ENCODE data around the gene ENTR1. TPM values are rescaled to one million over a fixed set of nuclear protein-coding genes. Genes with fewer than 3 reads are reported as not detected.

ENTR1 gene
- total RNA-seq, 1 donor from 2014 or later: 60.4 TPM

DNA sequence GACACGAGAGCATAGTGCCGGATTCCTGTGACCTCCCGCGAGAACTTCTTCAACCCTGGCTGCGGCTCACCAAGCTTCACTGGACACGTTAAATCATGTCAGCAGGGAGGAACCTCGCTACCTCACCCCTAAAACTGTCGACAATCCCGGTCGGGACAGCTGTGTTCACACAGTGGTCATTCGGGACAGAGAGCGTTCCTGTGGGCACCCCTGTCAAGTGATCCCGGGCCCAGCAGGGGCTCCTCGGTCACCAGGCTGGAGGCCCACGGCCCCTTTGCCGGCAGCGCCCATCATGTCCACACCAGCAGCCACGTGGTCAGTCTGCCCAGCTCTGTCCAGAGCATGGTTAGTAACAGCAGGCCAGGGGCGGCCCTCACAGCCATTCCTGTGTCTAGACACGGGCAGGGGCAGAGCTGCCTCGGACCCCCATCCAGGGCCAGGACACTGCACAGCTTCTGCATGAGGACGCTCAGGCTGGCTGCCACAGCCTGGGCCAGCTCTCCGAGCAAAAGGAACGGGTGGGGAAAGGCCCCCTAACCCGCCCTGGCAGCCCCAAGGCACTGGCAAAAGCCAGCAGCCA lies 25.7 kb upstream of the ENTR1 start:
- Histone ChIP-seq H3K4me1 (peaks cover 32% of the 10 kb centered on the region), H3K27me3 (no peaks in the 10 kb centered on the region), H3K36me3 (peaks cover 0 to 26% of the 10 kb centered on the region in 2 donors), H3K9me3 (no peaks in the 10 kb centered on the region), H3K27ac (no peak overlapping the region), H3K4me3 (no peak overlapping the region)
- no peak for TF ChIP-seq POLR2AphosphoS5 (IDR thresholded peaks at IDR 0.05; ENCODE audit: insufficient read depth in 1 of 2, low read depth in 1 of 2)
- TF ChIP-seq POLR2A (IDR thresholded peaks at IDR 0.05): no peak
- TF ChIP-seq, protein P1, sequence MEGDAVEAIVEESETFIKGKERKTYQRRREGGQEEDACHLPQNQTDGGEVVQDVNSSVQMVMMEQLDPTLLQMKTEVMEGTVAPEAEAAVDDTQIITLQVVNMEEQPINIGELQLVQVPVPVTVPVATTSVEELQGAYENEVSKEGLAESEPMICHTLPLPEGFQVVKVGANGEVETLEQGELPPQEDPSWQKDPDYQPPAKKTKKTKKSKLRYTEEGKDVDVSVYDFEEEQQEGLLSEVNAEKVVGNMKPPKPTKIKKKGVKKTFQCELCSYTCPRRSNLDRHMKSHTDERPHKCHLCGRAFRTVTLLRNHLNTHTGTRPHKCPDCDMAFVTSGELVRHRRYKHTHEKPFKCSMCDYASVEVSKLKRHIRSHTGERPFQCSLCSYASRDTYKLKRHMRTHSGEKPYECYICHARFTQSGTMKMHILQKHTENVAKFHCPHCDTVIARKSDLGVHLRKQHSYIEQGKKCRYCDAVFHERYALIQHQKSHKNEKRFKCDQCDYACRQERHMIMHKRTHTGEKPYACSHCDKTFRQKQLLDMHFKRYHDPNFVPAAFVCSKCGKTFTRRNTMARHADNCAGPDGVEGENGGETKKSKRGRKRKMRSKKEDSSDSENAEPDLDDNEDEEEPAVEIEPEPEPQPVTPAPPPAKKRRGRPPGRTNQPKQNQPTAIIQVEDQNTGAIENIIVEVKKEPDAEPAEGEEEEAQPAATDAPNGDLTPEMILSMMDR (IDR thresholded peaks at IDR 0.05): no peak
- DNase-seq (ENCODE audit: extremely low spot score in 2 of 2): no peak
- intact Hi-C loops (cut with DNase I): no loop called here

DNA sequence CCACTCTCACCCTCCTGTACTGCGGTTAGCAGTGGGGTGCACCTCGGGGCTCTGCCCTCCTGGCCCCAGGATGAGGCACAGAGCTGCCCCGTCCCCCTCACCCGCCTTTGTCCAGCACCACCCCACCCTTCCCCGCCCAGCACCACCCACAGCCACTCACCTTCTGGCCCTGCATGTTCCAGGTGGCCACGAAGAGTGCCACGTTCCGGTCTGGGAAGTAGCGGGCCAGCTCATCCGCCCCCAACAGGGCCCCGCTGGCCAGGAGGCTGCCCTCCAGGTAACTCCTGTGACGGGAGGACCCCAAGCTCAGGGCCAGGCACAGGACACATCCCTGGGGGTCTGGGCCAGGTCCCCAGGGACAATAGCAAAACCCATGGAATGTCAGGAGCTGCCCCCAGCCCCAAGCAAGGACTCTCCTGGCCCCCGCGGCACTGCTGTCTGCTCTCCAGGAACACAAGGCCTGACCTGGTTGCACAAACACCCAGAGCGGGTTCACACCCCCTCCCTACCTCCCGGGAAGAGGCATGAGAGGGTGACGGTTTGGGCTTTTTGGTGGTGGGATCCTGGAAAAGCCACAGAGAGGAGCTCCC lies 24.3 kb upstream of the ENTR1 start:
- intact Hi-C loops (cut with DNase I): no loop called here
- Histone ChIP-seq H3K4me3 (no peak overlapping the region), H3K36me3 (peaks cover 0 to 31% of the 10 kb centered on the region in 2 donors), H3K4me1 (peaks cover 32% of the 10 kb centered on the region), H3K27ac (no peak overlapping the region), H3K27me3 (no peaks in the 10 kb centered on the region), H3K9me3 (no peaks in the 10 kb centered on the region)
- no peak for DNase-seq (ENCODE audit: extremely low spot score in 2 of 2)
- TF ChIP-seq POLR2A (IDR thresholded peaks at IDR 0.05): no peak
- no peak for TF ChIP-seq POLR2AphosphoS5 (IDR thresholded peaks at IDR 0.05; ENCODE audit: insufficient read depth in 1 of 2, low read depth in 1 of 2)
- TF ChIP-seq, protein P1 (IDR thresholded peaks at IDR 0.05): no peak

DNA sequence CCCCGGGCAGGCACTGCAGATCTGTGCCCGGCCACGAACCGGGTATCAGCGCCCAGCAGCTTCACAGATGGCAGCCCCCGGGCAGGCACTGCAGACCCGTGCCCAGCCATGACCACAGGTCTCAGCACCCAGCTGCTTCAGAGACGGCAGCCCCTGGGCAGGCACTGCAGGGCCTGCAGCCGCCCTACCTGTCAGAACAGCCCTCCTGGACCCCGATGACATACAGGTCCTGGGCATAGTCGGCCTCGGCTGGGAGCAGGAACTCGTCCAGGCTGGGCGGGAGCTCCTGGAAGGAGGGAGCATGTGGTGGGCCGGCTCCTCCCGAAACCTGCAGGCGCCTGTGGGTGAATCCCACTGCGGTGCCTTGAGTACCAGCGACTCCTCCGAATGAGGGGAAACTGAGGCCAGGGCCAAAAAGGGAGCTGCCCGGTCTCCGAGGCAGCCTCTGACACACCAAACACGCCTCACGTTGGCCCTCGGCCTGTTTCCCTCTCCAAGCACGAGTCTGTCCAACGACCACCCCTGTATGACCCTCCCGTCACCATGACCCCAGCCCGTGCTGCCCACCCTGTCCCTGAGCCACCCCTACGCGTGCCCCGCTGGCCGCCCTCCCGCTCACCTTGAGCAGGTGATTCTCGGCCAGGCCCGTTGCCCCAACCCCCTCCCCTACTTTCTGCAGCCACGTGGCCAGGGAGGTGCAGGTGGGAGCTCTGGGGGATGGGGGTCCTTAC lies 23.6 kb upstream of the ENTR1 start:
- Histone ChIP-seq H3K36me3 (peaks cover 0 to 38% of the 10 kb centered on the region in 2 donors), H3K27ac (no peak overlapping the region), H3K4me3 (no peak overlapping the region), H3K27me3 (no peaks in the 10 kb centered on the region), H3K4me1 (peaks cover 32% of the 10 kb centered on the region), H3K9me3 (no peaks in the 10 kb centered on the region)
- TF ChIP-seq, protein P1 (IDR thresholded peaks at IDR 0.05): no peak
- TF ChIP-seq POLR2AphosphoS5 (IDR thresholded peaks at IDR 0.05; ENCODE audit: insufficient read depth in 1 of 2, low read depth in 1 of 2) (no peak), POLR2A (IDR thresholded peaks at IDR 0.05) (no peak)
- no peak for DNase-seq (ENCODE audit: extremely low spot score in 2 of 2)
- intact Hi-C loops (cut with DNase I): no loop called here

DNA sequence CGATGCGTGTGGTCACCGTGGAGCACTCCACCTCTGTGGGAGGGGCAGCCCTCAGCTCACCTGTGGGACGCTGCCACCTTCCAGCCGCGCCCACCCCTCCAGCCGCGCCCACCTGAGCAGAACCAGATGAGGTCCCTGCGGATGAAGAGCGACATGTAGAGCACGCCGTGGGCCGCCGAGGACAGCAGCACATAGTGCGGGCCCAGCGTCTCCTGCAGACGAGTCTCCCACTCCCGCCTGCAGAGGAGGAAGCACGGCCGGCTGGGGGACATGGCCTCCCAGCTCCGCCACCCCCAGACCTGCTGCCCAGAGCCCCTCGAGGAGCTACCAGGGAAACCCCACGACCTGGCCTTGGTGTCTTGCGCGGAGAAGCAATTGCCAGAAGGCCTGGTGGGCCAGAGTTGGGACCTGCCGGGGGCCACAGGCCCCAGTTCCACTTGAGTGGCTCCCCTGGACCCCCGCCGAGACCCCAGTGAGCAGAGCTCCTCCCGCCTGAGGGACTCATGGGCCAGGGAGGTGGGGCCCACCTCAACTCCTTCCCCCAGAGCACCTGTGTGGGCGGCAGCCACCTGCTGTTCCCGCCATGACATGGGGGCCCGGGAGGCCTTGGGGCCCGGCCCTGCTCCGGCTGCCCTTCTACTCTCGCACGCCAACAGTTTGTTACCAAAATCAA lies 22.8 kb upstream of the ENTR1 start:
- H3K36me3 ChIP-seq: peaks cover 0 to 41% of the 10 kb centered on the region in 2 donors
- peaks cover 25% of the 10 kb centered on the region for H3K4me1 ChIP-seq
- intact Hi-C loops (cut with DNase I): no loop called here
- no peak overlapping the region for H3K27ac ChIP-seq
- H3K4me3 ChIP-seq: no peak overlapping the region
- TF ChIP-seq, protein P1 (IDR thresholded peaks at IDR 0.05): no peak
- no peaks in the 10 kb centered on the region for H3K27me3 ChIP-seq
- no peaks in the 10 kb centered on the region for H3K9me3 ChIP-seq
- no peak for DNase-seq (ENCODE audit: extremely low spot score in 2 of 2)

All from vagina (tissue), 2 donors.